HG03159 (cell line): Measurements from ENCODE around the gene ONECUT1.
"Not testable (repeated sequence)": the region's sequence is repeated elsewhere in the genome, so short reads cannot be mapped to it uniquely, and the experiment has no call there.

Source experiments
- ATAC-seq: cut with Tn5 transposase; IDR thresholded peaks from one replicate; pipeline ENCODE4 v1.9.1; 2021; ENCODE audit warnings: mild to moderate bottlenecking, moderate library complexity; ENCODE audit not compliant: unreplicated experiment

ONECUT1 gene

GRCh38 chr15:52790169-52790708, at the start of gene ONECUT1:
Gene ONECUT1 (minus strand): TSS chr15:52790336. CDS start chr15:52789884, 452 bp downstream.
- ATAC-seq, result peak; percentile 63

DNA sequence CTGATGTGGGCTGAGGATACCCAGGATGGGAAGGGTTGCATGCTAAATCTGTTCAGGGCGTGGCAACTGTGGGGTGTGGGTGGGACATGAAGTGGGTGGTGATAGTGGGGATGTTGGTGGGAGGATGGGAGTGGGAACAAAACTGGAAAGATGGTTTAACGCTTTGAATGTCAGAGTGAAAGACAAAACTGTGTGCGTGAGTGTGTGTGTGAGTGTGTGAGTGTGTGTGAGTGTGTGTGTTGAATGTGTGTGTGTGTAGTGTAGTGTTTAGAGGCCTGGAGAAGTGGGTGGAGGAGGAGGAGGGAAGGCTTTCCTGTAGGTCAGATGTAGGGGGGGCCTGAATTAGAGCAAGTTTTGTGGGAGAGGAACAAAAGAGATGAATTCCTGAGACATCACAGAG, 44.2 kb upstream of the ONECUT1 start:
- ATAC-seq, result no peak

DNA sequence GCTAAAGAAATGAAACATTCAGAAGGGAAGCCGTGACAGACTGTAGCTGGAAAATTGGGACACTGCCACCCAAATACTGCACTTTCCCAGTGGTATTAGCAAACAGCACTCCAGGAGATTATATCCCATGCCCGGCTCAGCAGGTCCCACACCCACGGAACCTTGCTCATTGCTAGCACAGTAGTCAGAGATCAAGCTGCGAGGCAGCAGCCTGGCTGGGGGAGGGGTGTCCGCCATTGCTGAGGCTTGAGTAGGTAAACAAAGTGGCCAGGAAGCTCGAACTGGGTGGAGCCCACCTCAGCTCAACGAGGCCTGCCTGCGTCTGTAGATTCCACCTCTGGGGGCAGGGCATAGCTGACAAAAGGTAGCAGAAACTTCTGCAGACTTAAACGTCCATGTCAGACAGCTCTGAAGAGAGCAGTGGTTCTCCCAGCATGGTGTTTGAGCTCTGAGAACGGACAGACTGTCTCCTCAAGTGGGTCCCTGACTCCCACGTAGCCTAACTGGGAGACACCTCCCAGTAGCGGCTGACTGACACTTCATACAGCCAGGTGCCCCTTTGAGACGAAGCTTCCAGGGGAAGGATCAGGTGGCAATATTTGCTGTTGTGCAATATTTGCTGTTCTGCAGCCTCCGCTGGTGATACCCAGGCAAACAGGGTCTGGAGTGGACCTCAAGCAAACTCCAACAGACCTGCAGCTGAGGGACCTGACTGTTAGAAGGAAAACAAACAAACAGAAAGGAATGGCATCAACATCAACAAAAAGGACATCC, 34.2 kb upstream of the ONECUT1 start:
- ATAC-seq, result not testable (repeated sequence)

GRCh38 chr15:52822475-52822874, 32.3 kb upstream of the ONECUT1 start:
- ATAC-seq, result no peak

DNA sequence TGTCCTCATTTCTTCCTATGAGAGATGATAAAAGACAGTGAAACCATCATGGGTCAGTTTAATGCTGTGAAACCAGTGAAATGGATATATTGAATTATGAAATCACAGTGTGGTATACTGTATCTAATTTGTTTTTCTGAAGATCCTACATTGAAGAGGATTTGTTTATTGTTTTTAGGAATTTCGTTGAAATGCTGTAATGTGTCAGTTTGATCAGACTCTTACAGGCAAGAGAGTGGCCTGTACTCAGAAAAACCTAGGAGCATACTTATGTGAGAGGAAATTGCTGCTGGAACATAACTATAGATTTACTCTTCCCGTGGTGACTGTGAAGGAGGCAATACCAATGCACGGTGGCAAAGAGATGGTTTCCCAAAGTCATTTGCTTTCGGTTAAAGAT, 29.1 kb upstream of the ONECUT1 start:
- no peak for ATAC-seq

GRCh38 chr15:52815899-52816298, 25.8 kb upstream of the ONECUT1 start:
- not testable (repeated sequence) for ATAC-seq

- no peak for ATAC-seq
Observed at GRCh38 chr15:52808996-52809395, 18.9 kb upstream of the ONECUT1 start.

DNA sequence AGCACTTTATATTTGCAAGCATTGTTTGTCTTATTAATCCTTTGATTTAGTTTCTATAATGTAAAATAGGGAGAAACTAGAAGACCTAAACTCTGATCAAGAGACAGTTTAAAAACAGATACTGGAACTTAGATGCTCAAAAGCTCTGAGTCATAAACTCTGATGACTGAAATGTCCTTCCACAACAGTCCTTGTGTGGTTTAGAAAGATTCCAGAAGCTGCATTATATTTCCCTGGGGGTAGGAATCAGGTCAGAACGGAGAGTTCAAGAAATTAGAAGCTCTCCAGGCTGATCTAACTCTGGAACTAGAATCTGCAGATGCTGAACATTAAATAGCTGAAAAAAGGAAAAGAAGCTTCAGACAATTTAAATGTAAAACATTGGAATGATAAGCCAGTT, 18.3 kb upstream of the ONECUT1 start:
- no peak for ATAC-seq

DNA sequence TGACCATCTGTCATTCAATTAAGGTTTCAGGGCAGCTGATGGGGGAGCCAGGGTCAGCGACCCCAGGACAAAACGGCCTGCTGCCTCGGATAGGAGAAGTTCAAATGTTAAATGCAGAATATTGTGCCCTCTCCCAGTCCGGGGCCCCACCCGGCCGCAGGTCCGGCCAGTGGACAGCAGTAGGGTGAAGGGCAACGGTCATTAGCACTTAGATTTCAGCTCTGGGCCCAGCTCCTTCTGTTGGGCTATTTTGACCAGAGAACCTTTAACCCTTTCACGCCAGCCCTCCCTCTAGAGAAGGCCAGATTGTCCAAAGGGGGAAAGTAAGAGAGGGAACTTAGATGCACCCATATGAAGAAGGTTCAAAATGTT, 16.1 kb upstream of the ONECUT1 start:
- ATAC-seq, result no peak

- ATAC-seq, result no peak
Observed at GRCh38 chr15:52805351-52806283, 15.5 kb upstream of the ONECUT1 start.

- no peak for ATAC-seq
Observed at GRCh38 chr15:52804526-52805081, 14.5 kb upstream of the ONECUT1 start.

- ATAC-seq, result no peak
Observed at GRCh38 chr15:52803467-52804306, 13.6 kb upstream of the ONECUT1 start.

GRCh38 chr15:52803108-52803466, 13.0 kb upstream of the ONECUT1 start:
- no peak for ATAC-seq

DNA sequence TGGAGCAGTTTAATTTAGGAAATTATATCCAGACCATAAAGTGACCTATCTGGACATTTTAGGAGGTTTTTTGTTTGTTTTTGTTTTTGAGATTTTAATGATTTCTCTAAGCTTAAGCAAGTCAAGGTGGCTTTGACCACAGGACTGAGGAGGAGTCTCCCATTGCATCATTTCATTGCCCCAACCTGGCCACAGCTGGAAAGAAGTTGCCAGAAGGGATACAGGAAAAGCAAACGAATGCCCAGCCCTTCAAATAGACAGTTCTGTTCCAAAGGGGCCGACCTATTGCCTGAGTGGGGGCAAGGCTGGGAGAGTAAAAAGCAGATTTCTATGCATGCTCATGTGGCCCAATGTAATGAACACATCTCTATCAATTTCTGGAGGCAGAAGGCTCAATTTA, 12.0 kb upstream of the ONECUT1 start:
- ATAC-seq, result no peak

DNA sequence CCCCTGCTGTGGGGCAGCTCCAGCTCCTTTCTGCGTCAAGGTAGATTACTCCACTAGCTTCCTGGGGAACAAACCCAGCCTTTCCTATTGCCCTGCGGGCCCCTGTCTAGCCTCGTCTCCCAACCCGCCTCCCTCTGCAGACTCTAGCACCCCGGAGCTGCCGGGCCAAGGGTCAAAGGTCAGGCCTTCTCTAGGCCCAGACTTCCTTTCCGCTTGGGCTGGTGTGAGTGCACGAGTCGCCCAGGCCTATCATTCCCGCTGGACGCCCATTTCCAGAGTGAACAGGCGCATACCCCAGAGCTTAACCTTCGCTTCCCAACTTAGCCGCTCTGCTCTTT, 11.6 kb upstream of the ONECUT1 start:
- ATAC-seq, result no peak

DNA sequence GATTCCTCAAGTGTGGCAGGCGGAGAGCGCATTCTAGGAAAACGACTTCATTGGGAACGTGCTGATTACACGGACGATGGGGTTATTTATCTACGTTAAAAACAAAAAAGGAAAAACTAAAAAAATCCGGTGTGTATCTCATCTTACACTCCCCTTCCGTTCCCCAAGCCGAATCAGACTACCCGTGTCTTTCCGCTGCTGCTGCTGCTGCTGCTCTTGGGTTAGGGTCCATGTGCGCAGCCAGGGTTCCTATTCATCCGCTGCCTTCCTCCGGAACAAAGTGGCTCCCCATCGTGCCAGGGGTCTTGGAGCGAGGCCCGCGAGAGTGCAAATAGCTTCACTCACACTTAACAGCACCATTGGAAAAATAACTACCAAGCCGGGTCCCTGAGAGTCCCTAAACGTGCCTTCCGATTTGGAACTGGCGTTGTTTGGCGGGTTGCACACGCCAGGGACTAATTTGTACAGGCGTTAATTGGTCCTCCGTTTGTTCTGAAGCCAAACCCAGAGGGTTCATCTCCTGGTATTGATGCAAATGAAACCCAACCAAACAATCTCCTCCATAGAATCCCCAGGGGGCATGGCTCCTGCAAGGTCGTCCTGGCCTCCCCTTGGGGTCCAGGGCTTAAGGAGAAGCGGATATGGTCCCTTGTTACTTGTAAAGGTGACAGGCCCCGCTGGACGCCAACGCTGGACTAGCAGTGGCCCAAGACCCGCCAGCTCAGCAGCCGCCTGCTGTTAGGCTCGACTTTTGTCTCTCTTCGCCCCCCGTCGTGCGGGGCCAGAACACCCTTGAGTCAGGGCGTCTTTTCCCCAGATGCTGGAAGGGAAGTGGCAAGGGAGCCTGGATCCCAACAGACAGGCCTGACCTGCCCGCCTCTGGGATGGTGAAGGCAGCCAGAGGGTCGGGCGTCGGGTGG, 11.0 kb upstream of the ONECUT1 start:
- ATAC-seq, result no peak

DNA sequence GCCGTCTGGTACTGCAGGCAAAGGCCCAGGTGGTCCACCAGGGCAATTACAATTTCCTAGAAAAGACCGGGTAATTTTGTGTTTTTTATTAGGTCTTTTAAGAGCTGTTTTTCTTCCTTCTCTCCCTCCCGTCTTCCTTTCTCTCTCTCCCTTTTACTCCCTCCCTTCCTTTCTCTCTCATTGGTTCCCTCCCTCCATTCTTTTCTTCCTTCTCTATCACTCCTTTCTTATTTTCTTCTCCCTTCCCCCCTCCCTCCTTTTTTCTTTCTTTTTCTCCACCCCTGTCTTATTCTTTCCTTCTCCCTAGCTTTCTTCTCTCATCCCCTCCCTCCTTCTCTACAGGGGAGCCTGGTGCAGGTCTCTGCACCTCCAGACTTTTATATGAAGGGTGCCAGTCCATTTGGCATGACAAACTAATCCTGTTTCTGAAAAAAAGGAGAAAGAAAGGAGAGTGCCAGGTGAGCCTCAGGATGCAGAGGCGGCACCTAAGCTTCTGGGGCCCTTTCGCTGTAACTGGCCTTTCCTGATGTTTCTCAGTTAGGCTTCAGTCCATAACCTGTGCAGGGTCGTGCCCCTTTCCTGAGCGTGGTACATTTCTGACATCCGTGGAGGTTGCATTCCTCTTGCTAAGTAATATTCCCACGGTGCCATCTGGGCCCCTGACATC, 9.1 kb upstream of the ONECUT1 start:
- ATAC-seq, result no peak

DNA sequence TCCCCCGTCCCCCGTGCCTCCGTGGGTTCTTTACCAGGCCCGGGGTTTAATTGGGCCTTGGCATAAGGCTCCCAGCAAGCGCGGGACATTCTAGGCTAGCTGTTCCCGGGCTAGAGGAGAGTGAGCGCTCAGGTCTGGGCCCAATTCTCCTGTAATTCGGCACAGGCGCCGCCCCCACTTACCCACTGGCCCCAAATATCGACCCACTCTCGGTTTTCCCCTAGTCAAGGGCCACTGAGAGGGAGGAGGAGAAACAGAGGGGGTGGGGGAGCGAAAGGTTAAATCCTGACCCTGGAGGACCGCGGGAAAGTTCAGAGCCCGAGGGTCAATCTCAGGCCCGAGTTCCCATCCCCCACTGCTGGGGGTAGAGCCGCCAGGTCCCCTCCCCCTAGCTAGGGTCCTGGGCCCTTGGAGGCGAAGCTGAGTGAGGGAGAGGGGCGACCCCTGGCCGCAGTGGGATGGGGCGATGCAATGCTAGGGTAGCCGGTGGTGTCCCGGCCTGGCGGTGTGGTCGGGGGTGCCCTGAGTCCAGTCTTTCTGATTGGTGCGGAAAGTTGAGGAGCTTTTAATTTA, 8.5 kb upstream of the ONECUT1 start:
- no peak for ATAC-seq
